ENCODE results near the gene TPRN.

- TF ChIP-seq MXI1 (IDR thresholded peaks at IDR 0.05; ENCODE audit: low read depth, low read length) (no peak), TAF1 (IDR thresholded peaks at IDR 0.05; ENCODE audit: borderline replicate concordance, low read depth, low read length) (no peak), GABPA (IDR thresholded peaks at IDR 0.05; ENCODE audit: low read depth) (no peak), CTCF (IDR thresholded peaks at IDR 0.05) (no peak), SMC3 (IDR thresholded peaks at IDR 0.05; ENCODE audit: low read depth, low read length) (no peak), ELF1 (IDR thresholded peaks at IDR 0.05) (no peak), POLR2AphosphoS5 (IDR thresholded peaks at IDR 0.05; ENCODE audit: low read depth, low read length) (no peak), ZBTB33 (IDR thresholded peaks at IDR 0.05; ENCODE audit: borderline replicate concordance, low read depth) (no peak), EZH2phosphoT487 (IDR thresholded peaks at IDR 0.05; ENCODE audit: borderline replicate concordance, low read depth) (no peak), YY1 (IDR thresholded peaks at IDR 0.05; ENCODE audit: low read depth) (no peak), REST (IDR thresholded peaks at IDR 0.05; ENCODE audit: low read depth, low read length) (no peak), JUND (IDR thresholded peaks at IDR 0.05) (no peak), RCOR1 (IDR thresholded peaks at IDR 0.05; ENCODE audit: low read length) (no peak)
Observed at GRCh38 chr9:137222190-137223077, 21.9 kb upstream of the TPRN start, which contains the start of gene RNF208.
